Endothelial cell of umbilical vein (primary cell): ENCODE data around the gene MISFA. TPM values are rescaled to one million over a fixed set of nuclear protein-coding genes. Genes with fewer than 3 reads are reported as not detected.
A peak's percentile ranks its signal among the peaks of the same experiment; 100 is the strongest.

Source experiments
- BruUV-seq: library from RNA; stranded (reverse); fragments of 400-500 nt; replicated peaks from 2 replicates; lab custom pipeline; 2021; lab: Mats Ljungman, UMichigan
- CTCF ChIA-PET: fragments of 300-600, 350-600 bp; sonication (Branson Sonifier 250); formaldehyde crosslinking; loops from one replicate; lab custom pipeline; 2021; ENCODE audit warnings: antibody characterized with exemption, inconsistent platforms; lab: Charles Lee
- POLR2A ChIA-PET: fragments of 300-600, 350-600 bp; sonication (Branson Sonifier 250); formaldehyde crosslinking; loops from one replicate; lab custom pipeline; 2021; ENCODE audit warnings: antibody characterized with exemption, inconsistent platforms; lab: Charles Lee
- DNase-seq: peaks from one replicate; pipeline ENCODE4 v3.0.0-alpha.2; 2011; ENCODE audit warnings: low read depth, low spot score
- FAIRE-seq: peaks from 2 replicates; lab custom pipeline; 2011; peaks lifted over from hg19 to GRCh38; lab: Jason Lieb, UNC
- H2AFZ ChIP-seq: 2 replicates; pipeline ENCODE4 v1.6.0; 2012; ENCODE audit warnings: low read depth, low read length, control low read depth, inconsistent platforms
- H3K27ac ChIP-seq: 2 replicates; pipeline ENCODE4 v1.5.1; 2011; ENCODE audit warnings: low read depth, mild to moderate bottlenecking, control low read depth, low read length, moderate library complexity; ENCODE audit not compliant: insufficient read depth
- H3K27me3 ChIP-seq, 2 experiments: 2 replicates each; pipeline versions ENCODE4 v1.6.0 to v1.6.1; 2011; ENCODE audit warnings: low read length in 2 of 2, mixed read lengths in 1 of 2; ENCODE audit not compliant: control insufficient read depth in 2 of 2, insufficient read depth in 2 of 2
- H3K36me3 ChIP-seq, 2 experiments: 2 replicates in 1 of 2; 3 replicates in 1 of 2; pipeline ENCODE4 v1.5.1; 2011; ENCODE audit warnings: low read length in 2 of 2, mild to moderate bottlenecking in 1 of 2, moderate library complexity in 1 of 2; ENCODE audit not compliant: control insufficient read depth in 2 of 2, insufficient read depth in 2 of 2; ENCODE audit errors: extremely low read depth in 1 of 2
- H3K4me1 ChIP-seq: 3 replicates; pipeline ENCODE4 v1.5.1; 2011; ENCODE audit warnings: mild to moderate bottlenecking, low read length; ENCODE audit not compliant: control insufficient read depth, insufficient read depth; ENCODE audit errors: extremely low read depth
- H3K4me2 ChIP-seq: 2 replicates; pipeline ENCODE4 v1.6.1; 2011; ENCODE audit warnings: low read length, control low read depth, mixed read lengths; ENCODE audit not compliant: insufficient read depth
- H3K4me3 ChIP-seq, 3 experiments: fragments of 200-600 bp in 1 of 3; sonication (generic), shearing (Covaris generic) in 1 of 3; replicated peaks in 1 of 3; 2 replicates each; pipeline ENCODE4 v1.5.1; 2011 to 2016; ENCODE audit warnings: control low read depth in 3 of 3, low read length in 3 of 3, mild to moderate bottlenecking in 2 of 3, inconsistent platforms in 1 of 3, low read depth in 1 of 3, moderate library complexity in 1 of 3; ENCODE audit not compliant: insufficient read depth in 1 of 3
- H3K79me2 ChIP-seq: 2 replicates; pipeline ENCODE4 v1.6.0; 2012; ENCODE audit warnings: low read length, inconsistent platforms; ENCODE audit not compliant: control insufficient read depth, insufficient read depth
- H3K9ac ChIP-seq: replicated peaks from 2 replicates; pipeline ENCODE3; 2011; ENCODE audit warnings: low read length, control low read depth; ENCODE audit not compliant: insufficient read depth; ENCODE audit errors: extremely low read depth
- H3K9me1 ChIP-seq: replicated peaks from 3 replicates; pipeline ENCODE4 v1.6.0; 2011; ENCODE audit warnings: mild to moderate bottlenecking, low read length; ENCODE audit not compliant: control insufficient read depth, insufficient read depth; ENCODE audit errors: extremely low read depth
- H3K9me3 ChIP-seq: replicated peaks from 2 replicates; pipeline ENCODE4 v1.5.1; 2012; ENCODE audit warnings: low read length, inconsistent platforms; ENCODE audit not compliant: control insufficient read depth, insufficient read depth
- H4K20me1 ChIP-seq: replicated peaks from 2 replicates; pipeline ENCODE3; 2011; ENCODE audit warnings: mild to moderate bottlenecking, low read length; ENCODE audit not compliant: control insufficient read depth, insufficient read depth; ENCODE audit errors: extremely low read depth
- CTCF ChIP-seq, 2 donors: IDR thresholded peaks; 1 replicate in 1 of 2; 2 replicates in 1 of 2; pipeline ENCODE4 v1.5.1; 2011; ENCODE audit warnings: low read length in 2 of 2, mild to moderate bottlenecking in 2 of 2, moderate library complexity in 2 of 2, control low read depth in 1 of 2, inconsistent platforms in 1 of 2, low read depth in 1 of 2; ENCODE audit not compliant: insufficient read depth in 1 of 2; ENCODE audit errors: extremely low read depth in 1 of 2
- EZH2 ChIP-seq: IDR thresholded peaks from 2 replicates; pipeline ENCODE4 v1.6.1; 2012; ENCODE audit warnings: borderline replicate concordance, low read depth, mild to moderate bottlenecking, moderate library complexity, low read length, inconsistent platforms; ENCODE audit not compliant: severe bottlenecking
- FOS ChIP-seq: IDR thresholded peaks from 2 replicates; pipeline ENCODE4 v1.6.1; 2011; ENCODE audit warnings: mild to moderate bottlenecking, low read length, moderate library complexity, borderline replicate concordance; ENCODE audit not compliant: insufficient read depth
- GATA2 ChIP-seq: IDR thresholded peaks from 2 replicates; pipeline ENCODE4 v1.7.0; 2011; ENCODE audit warnings: low read depth, mild to moderate bottlenecking, moderate library complexity, mixed read lengths, low read length; ENCODE audit not compliant: insufficient read length, insufficient read depth
- JUN ChIP-seq: IDR thresholded peaks from 2 replicates; pipeline ENCODE4 v1.6.1; 2011; ENCODE audit warnings: borderline replicate concordance, low read depth; ENCODE audit not compliant: insufficient read length, insufficient read depth
- MAX ChIP-seq: IDR thresholded peaks from 2 replicates; pipeline ENCODE4 v1.6.1; 2011; ENCODE audit not compliant: insufficient read depth, insufficient read length
- MYC ChIP-seq: IDR thresholded peaks from one replicate; pipeline ENCODE4 v1.6.1; 2011; ENCODE audit warnings: mild to moderate bottlenecking, low read depth, low read length
- POLR2A ChIP-seq: IDR thresholded peaks from 2 replicates; pipeline ENCODE4 v1.6.1; 2012; ENCODE audit warnings: low read depth, mild to moderate bottlenecking, control low read depth, low read length
- POLR2AphosphoS5 ChIP-seq: IDR thresholded peaks from 2 replicates; pipeline ENCODE4 v1.6.1; 2012; ENCODE audit warnings: low read depth, mild to moderate bottlenecking, control low read depth, low read length, moderate library complexity; ENCODE audit not compliant: insufficient read depth
- dilution Hi-C: fragments of 300-500 bp; cut with MboI; formaldehyde crosslinking; loops from one replicate; pipeline ENCODE4 v1.15.0; 2019; ENCODE audit warnings: low sequenced_read_pairs; ENCODE audit not compliant: extremely low pct_ligation_motif_present
- intact Hi-C: fragments of 100-400 bp; cut with micrococcal nuclease; formaldehyde crosslinking; loops from one replicate; pipeline ENCODE4 v1.10.0; 2022
- polyA plus RNA-seq, 4 experiments: library from polyadenylated mRNA; depleted of rRNA in 3 of 4; stranded (reverse) in 3 of 4; unstranded in 1 of 4; fragments of >200 nt; gene quantifications; 2 replicates each; pipeline versions ENCODE4 v1.2.1 to v1.2.3, GENCODE V29; 2011 to 2012; ENCODE audit warnings: missing spikeins in 1 of 4
- total RNA-seq: library from RNA; stranded (reverse); gene quantifications from 2 replicates; pipeline ENCODE4 v1.2.3, GENCODE V29; 2021

Gene MISFA
- total and polyA plus RNA-seq, 2 donors (not counting 3 experiments of a cell fraction or from before 2014, with no cell fraction given) = 1.4 to 3.6 TPM

- CTCF ChIA-PET = no interaction called here
- H3K9ac ChIP-seq = peak overlapping the region; percentile 1
- POLR2A ChIA-PET = no interaction called here
These were observed 33.2 kb upstream of the MISFA start for GRCh38 chr11:18566406-18566805.

More at GRCh38 chr11:18566406-18566805, 33.2 kb upstream of the MISFA start:
- Histone ChIP-seq H3K9me1 (no peaks in the 10 kb centered on the region), H4K20me1 (no peaks in the 10 kb centered on the region), H3K27me3 (no peaks in the 10 kb centered on the region), H2AFZ (no peak overlapping the region), H3K9me3 (no peaks in the 10 kb centered on the region), H3K79me2 (no peaks in the 10 kb centered on the region), H3K4me1 (no peaks in the 10 kb centered on the region), H3K27ac (no peak overlapping the region), H3K36me3 (peaks cover 0 to 3% of the 10 kb centered on the region in 2 experiments), H3K4me2 (no peak overlapping the region), H3K4me3 (no peak overlapping the region)
- TF ChIP-seq FOS = no peak
- no peak for TF ChIP-seq MYC
- no peak for TF ChIP-seq POLR2A
- no peak for TF ChIP-seq MAX
- no peak for TF ChIP-seq CTCF (IDR thresholded peaks at IDR 0.05; ENCODE audit: extremely low read depth in 1 of 2, insufficient read depth in 1 of 2, low read depth in 1 of 2, low read length in 2 of 2)
- TF ChIP-seq EZH2 = no peak
- TF ChIP-seq JUN = no peak
- no peak for TF ChIP-seq GATA2
- no peak for TF ChIP-seq POLR2AphosphoS5
- dilution Hi-C loops (no loop called here), intact Hi-C loops (no loop called here)
- FAIRE-seq = no peak
- no peak for DNase-seq
- no TSS peak for BruUV-seq
